WTC11 (cell line): ENCODE measurements around the gene MAP6.

Experiments
- MAX ChIP-seq: sonication (generic); formaldehyde crosslinking; IDR thresholded peaks from 2 replicates; pipeline ENCODE4 v1.8.0; 2022; ENCODE audit warnings: mild to moderate bottlenecking, missing genetic modification reagents
- MXD4 ChIP-seq: fragments of 250-450 bp; sonication (Bioruptor Pico); IDR thresholded peaks from 2 replicates; pipeline ENCODE4 v1.8.0; 2021; ENCODE audit warnings: mild to moderate bottlenecking, moderate library complexity, borderline replicate concordance
- PREB ChIP-seq: sonication (generic); formaldehyde crosslinking; IDR thresholded peaks from 2 replicates; pipeline ENCODE4 v1.8.1; 2022; ENCODE audit warnings: mild to moderate bottlenecking, missing genetic modification reagents, moderate library complexity, borderline replicate concordance
- SP1 ChIP-seq: sonication (generic); formaldehyde crosslinking; conservative IDR thresholded peaks from 2 replicates; pipeline ENCODE4 v1.8.1; 2022; ENCODE audit warnings: missing genetic modification reagents
- USF2 ChIP-seq: sonication (generic); formaldehyde crosslinking; IDR thresholded peaks from 2 replicates; pipeline ENCODE4 v1.8.1; 2023; ENCODE audit warnings: mild to moderate bottlenecking, missing genetic modification reagents, moderate library complexity
- ZNF512 ChIP-seq: sonication (generic); formaldehyde crosslinking; IDR thresholded peaks from 2 replicates; pipeline ENCODE4 v1.8.1; 2022; ENCODE audit warnings: missing genetic modification reagents, borderline replicate concordance
- TF ChIP-seq, protein P1 (sequence below): fragments of 250-450 bp; sonication (Bioruptor Pico); IDR thresholded peaks from 2 replicates; pipeline ENCODE4 v1.9.0; 2021; ENCODE audit warnings: mild to moderate bottlenecking
- TF ChIP-seq, protein P2 (sequence below): fragments of 200-600 bp; IDR thresholded peaks from 2 replicates; pipeline ENCODE4 v1.8.0; 2022; ENCODE audit warnings: antibody characterized with exemption
- TF ChIP-seq, protein P3 (sequence below): sonication (generic); formaldehyde crosslinking; IDR thresholded peaks from 2 replicates; pipeline ENCODE4 v1.8.1; 2023; ENCODE audit warnings: mild to moderate bottlenecking, missing genetic modification reagents
- TF ChIP-seq, protein P4 (sequence below): sonication (generic); formaldehyde crosslinking; IDR thresholded peaks from 2 replicates; pipeline ENCODE4 v1.8.1; 2022; ENCODE audit warnings: mild to moderate bottlenecking, moderate library complexity, missing genetic modification reagents

DNA sequence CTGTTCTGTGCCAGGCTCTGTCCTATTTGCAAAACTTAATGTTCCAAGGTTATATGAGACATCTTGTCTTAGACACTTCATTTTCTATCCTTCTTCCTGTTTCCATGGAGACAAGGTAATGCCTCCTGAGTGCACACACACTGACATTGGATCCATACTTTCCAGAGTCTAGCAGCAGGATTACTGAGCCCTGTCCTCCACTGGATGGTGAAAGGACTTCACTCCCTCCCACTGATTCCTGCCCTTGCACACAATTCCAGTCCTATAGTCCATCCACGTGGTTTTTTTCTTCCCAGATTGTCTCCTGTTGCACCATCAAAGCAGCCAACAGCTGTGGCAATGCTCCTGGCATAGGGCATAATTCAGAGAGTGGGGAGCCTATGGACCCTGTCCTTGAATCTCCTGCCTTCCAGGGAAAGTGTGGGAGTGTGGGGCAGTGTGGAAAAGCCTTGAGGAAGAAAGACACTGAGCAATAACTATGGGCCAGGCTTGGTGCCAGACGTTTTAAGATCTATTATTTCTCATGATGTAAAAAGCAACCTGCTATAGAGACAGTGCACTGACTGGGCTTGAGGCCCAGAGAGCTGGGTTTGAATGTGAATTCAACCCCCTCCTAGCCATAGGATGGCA lies 75.4 kb downstream of the MAP6 start:
- TF ChIP-seq, protein P1, sequence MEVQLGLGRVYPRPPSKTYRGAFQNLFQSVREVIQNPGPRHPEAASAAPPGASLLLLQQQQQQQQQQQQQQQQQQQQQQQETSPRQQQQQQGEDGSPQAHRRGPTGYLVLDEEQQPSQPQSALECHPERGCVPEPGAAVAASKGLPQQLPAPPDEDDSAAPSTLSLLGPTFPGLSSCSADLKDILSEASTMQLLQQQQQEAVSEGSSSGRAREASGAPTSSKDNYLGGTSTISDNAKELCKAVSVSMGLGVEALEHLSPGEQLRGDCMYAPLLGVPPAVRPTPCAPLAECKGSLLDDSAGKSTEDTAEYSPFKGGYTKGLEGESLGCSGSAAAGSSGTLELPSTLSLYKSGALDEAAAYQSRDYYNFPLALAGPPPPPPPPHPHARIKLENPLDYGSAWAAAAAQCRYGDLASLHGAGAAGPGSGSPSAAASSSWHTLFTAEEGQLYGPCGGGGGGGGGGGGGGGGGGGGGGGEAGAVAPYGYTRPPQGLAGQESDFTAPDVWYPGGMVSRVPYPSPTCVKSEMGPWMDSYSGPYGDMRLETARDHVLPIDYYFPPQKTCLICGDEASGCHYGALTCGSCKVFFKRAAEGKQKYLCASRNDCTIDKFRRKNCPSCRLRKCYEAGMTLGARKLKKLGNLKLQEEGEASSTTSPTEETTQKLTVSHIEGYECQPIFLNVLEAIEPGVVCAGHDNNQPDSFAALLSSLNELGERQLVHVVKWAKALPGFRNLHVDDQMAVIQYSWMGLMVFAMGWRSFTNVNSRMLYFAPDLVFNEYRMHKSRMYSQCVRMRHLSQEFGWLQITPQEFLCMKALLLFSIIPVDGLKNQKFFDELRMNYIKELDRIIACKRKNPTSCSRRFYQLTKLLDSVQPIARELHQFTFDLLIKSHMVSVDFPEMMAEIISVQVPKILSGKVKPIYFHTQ = no peak
- TF ChIP-seq MAX (CRISPR knock-in tag) (no peak), ZNF512 (no peak), USF2 (no peak), MXD4 (CRISPR knock-in tag) (no peak), SP1 (CRISPR knock-in tag) (no peak), PREB (CRISPR knock-in tag) (no peak)
- TF ChIP-seq, protein P2, sequence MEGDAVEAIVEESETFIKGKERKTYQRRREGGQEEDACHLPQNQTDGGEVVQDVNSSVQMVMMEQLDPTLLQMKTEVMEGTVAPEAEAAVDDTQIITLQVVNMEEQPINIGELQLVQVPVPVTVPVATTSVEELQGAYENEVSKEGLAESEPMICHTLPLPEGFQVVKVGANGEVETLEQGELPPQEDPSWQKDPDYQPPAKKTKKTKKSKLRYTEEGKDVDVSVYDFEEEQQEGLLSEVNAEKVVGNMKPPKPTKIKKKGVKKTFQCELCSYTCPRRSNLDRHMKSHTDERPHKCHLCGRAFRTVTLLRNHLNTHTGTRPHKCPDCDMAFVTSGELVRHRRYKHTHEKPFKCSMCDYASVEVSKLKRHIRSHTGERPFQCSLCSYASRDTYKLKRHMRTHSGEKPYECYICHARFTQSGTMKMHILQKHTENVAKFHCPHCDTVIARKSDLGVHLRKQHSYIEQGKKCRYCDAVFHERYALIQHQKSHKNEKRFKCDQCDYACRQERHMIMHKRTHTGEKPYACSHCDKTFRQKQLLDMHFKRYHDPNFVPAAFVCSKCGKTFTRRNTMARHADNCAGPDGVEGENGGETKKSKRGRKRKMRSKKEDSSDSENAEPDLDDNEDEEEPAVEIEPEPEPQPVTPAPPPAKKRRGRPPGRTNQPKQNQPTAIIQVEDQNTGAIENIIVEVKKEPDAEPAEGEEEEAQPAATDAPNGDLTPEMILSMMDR = no peak
- TF ChIP-seq, protein P3, sequence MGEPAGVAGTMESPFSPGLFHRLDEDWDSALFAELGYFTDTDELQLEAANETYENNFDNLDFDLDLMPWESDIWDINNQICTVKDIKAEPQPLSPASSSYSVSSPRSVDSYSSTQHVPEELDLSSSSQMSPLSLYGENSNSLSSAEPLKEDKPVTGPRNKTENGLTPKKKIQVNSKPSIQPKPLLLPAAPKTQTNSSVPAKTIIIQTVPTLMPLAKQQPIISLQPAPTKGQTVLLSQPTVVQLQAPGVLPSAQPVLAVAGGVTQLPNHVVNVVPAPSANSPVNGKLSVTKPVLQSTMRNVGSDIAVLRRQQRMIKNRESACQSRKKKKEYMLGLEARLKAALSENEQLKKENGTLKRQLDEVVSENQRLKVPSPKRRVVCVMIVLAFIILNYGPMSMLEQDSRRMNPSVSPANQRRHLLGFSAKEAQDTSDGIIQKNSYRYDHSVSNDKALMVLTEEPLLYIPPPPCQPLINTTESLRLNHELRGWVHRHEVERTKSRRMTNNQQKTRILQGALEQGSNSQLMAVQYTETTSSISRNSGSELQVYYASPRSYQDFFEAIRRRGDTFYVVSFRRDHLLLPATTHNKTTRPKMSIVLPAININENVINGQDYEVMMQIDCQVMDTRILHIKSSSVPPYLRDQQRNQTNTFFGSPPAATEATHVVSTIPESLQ (CRISPR knock-in tag) = no peak
- TF ChIP-seq, protein P4, sequence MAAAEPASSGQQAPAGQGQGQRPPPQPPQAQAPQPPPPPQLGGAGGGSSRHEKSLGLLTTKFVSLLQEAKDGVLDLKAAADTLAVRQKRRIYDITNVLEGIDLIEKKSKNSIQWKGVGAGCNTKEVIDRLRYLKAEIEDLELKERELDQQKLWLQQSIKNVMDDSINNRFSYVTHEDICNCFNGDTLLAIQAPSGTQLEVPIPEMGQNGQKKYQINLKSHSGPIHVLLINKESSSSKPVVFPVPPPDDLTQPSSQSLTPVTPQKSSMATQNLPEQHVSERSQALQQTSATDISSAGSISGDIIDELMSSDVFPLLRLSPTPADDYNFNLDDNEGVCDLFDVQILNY = no peak
